ENCODE measurements around the gene CRHBP.

CRHBP gene

DNA sequence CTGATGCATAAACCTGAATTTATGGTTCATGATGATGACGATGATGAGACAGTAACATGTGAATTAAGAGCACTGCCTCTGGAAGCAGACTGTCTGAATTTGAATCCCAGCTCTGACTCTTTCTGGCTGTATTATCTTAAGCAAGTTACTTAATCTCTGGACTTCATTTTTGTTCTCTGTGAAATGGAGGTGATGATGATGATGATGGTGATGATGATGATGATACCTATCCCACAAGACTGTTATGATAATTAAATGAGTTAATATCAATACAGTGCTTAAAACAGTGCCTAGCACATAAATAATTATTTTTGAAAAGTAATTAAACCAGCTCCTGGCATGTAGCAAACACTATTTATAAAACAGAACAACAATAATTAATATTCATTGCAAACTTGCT is 64.1 kb downstream of the CRHBP start:
- no peak overlapping the region for H3K4me3 ChIP-seq (ENCODE audit: low read length)
- no peak for TF ChIP-seq CTCF (conservative IDR thresholded peaks at IDR 0.05; ENCODE audit: low read length)
- no peak for DNase-seq (ENCODE audit: low read depth)

DNA sequence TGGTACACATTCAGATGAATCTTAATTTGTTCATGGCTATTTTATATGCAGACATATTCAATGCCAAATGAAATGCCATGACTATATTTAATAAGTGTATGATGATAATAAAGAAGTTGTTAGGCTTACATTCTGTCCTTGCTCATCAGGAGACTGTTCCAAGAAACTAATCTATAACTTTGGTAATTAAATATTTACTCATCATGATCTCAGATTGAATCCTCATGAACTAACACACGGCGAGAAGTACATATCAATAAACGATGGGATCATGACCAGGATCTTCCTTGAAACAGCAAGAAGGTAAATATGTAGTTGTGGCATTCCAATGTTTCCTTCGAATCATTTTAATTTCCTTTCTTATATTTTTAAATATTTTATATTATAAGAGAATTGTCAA is 64.8 kb downstream of the CRHBP start:
- no peak overlapping the region for H3K4me3 ChIP-seq (ENCODE audit: low read length)
- no peak for TF ChIP-seq CTCF (conservative IDR thresholded peaks at IDR 0.05; ENCODE audit: low read length)
- DNase-seq (ENCODE audit: low read depth) = no peak
